GM19025 (cell line): ENCODE data around the gene HOXC5.

Experiments
- ATAC-seq: cut with Tn5 transposase; IDR thresholded peaks from one replicate; pipeline ENCODE4 v1.9.1; 2021; ENCODE audit warnings: mild to moderate bottlenecking, low read depth, moderate library complexity; ENCODE audit not compliant: unreplicated experiment

HOXC5 gene

DNA sequence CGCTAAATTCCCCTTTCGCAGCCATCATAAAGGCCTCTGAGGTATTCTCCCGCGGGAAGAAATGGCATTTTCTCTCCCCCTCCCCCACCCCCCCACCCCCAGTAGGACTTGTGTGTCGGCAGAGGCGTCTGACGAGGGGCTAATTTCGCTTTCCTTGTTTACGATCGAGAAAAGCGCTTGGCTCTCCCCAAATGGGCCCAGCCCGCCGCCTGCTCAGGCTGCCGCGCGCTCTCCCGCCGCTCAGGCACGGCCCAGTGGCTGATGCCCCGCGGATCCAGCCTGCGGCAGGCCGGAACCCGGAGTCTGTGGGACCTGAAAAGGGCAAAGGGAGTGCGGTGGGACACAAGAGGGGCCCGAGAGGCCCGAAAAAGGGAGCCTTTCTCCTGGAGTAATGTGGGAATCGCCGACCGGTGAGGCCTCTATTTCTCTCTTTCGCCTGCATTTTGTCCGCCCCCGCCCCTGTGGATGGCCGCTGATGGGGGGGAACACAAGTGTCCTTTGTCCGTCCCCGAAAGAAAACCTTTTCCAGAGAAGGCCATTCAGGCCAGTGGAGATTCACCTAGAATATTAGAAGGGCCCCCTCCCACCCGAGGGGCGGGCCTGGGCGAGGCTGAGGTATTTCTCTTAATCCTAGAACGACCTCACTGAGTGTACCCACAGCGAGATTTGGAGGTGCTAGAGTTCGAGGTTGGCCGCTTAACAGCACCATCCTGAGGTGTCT, 13.6 kb upstream of the HOXC5 start:
- ATAC-seq = no peak

DNA sequence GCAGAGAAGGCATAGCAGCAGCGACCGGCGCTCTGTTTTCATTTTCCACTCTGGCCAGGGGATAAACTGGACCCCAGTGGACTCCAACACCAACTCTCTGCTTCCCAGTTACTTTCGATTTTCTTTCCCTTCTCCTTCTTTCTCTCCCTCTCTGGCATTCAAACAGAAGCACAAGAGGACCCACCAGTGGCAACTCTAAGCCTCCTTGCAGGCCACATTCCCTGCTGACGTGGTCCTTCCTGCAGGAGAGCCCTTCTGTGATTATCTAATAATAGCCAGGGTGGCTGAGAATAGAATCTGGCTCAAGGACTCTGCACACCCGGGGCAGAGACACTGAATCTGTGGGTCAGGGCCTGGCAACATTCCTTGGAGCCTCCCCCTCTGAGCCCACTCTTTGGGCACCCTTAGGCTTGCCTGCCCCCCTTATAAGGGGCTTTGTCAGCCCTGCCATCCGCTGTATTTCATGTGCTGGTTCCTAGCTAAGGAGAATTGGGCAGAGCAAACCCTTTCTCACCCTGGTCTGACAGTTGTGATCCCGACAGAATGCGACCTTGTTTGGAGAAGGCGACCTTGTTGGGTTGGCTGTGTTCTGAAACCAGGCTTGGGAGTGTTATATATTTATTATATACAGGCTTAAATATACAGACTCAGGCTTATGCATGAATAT, 12.8 kb upstream of the HOXC5 start:
- no peak for ATAC-seq

DNA sequence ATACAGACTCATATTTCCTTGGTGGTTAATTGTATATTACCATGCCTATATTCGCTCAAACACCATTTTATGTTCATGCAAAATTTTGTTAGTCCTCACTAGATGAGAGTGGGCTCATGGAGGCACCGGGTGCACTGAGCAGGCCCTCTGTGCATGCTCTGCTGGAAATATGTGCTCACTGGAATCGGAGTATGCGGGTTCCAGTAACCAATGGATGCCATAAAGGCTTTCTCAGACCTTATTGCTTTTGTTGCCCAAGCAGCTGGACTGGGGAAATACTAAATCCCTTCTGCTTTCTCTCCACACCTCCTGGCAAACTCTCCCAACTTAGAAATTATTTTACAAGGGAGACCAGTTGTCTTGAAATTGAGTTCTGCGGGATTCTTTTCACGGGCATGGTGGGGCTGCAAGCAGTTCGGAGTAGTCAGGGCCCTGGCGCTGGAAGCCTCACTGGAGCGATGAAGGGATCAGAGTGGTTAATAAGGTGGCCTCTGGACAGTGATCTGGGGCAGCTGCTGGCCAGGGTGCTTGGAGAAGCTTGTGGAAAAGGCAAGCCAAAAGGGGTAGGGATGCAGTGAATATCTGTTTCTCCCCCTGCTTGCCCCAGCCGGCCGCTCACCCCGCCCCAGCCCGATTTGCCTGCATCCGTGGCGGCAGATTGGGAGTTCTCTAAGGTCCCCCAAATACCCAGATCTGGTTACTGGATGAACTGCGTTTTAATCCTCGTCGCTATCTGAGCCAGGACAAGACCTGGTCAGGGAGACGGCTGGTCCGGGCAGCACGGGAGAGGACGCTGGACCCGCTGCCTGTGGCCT, 12.1 kb upstream of the HOXC5 start:
- ATAC-seq = no peak

DNA sequence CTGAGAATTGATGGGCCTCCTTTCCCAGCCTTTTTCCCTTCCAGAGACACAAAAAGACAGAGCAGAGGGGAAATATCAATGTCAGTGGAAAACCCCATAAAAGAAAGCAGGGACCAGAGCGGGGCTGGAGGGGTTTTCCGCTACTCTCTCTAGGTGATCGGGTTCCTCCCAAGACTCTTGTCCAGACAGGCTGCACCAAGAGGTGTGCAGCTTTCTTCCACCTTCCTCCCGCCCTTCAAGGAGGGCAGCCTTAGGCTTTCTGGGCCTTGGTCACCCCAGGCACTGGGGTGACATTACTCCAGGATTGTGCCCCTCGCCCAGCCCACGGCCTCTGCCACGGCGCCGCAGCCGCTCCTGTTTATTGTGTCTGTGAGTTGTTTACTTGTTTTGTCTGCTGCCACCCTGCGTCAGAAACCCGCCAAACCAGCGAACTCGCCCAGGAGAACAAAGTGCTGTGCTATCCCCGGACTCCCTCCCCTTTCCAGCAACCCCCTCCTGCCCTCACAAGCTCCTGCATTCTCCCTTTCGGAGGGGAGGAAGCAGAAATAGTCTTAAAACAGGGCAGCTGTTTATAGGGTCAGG, 11.3 kb upstream of the HOXC5 start:
- ATAC-seq = no peak

DNA sequence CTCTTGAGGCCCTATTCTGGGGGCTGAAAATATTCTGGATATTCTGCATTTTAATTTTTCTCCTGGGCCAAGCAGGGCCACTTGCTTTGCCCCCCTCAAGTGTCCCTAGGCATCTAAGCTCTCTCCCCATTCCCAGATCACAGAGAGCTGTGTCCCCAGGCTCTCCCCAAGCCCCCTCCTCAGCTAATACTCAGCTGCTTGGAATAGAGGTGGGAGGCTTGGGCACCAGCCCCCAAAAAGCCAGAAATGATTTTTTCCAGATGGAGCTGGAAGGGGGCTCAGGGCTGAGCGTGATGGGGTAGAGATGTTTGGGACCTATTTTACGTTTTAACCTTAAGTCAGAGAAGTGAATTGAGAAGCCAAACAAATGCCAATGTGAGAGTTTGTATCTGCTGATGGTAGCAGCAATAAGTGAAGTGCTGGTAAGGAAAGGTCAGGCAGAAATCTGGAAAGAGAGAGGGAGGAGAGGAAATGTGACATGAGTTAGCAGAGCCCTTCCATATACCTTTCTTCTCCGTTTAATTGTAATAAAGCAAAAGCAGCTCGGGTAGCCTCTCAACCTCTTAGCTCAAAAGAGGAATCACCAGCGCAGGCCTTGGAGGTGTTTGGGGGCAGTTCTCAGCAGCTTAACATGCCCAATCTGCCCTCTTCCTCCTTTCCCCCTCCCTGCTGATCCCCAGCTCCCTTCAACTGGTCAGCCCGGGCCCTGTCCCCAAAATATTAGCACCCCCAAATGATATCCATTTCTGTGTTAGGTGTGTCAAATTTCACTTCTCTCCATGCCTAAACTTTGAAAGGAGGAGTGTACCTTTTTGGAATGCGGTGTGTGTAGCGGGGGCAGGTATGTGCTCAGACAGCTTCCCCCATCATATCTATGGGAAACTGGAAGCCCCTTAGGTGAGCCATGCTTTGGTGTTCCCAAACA, 9.6 kb upstream of the HOXC5 start:
- ATAC-seq = no peak

DNA sequence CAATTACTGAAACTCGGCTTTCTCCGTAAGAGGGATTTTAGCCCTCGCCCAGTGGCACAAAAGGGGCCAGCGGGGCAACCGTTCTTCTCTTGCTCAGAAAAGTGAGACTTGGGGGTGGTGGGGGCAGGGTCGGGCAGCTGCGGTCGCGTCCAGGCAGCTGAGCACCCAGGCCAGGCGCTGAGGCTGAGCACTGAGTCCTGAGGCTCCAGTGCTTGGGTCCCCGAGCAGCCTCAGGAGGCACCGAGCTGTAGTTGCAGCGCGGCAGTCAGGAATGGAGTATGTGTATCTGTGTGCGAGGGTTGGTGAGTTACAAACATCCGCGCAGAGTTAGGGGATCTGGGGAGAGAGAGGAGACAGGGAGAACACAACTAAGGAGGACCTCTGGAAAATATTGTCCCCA, 8.7 kb upstream of the HOXC5 start:
- ATAC-seq = no peak

DNA sequence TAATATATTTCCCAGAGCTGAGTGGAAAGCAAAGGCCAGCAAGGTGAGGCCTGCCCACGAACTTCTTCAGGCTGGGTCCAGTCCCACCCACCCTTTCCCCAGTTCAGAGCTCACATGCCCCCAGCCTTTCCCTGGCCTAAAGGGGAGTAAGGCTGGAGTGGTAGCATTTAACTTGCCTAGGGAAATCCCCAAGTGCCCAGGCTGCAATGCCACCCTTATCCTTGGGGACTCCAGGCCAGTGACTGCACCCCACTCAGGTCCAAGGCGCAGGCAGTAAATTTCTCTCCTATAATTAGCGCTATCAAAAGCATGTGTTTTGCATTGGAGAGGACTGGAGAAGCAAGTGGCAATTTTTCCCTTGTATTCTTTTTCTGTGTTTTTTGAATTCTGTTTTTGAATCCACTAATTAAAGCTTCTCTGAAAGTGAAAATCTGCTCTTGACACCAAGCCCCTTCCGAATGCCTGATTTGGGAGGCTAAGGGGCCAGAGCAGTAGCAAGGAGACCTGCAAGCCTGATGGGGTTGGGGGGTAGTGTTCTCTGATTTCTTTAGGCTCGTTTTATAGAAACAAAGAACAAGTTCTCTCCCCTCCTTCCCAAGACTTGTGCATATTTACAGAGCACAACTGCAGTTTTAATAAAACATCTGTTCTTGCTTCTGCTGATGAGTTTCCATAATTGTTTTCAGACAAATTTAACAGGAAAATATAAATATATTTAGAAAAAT, 8.1 kb upstream of the HOXC5 start:
- no peak for ATAC-seq

DNA sequence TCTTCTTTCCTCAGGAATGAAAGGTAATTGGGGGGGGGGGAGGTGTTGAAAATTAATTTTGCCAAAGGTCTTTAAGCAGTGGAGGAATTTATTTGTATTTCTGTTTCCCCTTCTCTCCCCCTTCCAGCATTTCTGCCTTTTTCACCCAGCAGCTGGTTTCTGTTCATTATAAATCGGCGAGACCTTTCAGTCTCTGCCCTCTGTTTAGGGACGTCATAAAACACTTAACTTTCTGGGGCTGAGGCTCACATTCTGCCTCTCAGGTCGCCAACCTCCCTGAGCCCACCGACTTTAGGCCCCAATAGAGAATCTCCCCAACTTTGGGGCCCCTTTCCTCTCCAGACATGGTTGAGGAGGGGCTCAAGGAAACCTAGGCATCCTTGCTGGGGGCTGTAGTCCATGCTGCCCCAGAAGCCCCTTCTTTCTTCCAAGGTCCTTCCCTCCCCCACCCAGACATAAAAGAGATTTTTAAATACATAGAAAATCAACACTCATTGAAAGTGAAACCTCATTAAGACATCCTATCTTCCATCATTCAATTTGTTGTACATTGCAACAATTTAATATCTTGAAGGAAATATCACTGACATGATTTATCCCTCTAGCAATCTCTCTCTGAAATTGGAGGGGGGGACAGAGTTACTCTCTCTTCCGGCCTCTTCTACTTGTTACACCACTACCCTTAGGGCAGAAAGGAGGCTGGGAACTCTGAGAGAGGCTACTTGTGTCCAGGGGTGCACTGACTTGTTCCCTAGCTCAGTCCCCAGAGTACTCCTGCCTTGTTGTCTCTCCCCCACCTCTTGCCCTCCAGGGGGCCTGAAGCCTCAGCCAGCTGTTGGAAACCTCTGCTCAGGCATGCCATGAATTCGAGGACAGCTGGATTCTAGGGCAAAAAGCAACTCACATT, 7.1 kb upstream of the HOXC5 start:
- no peak for ATAC-seq

DNA sequence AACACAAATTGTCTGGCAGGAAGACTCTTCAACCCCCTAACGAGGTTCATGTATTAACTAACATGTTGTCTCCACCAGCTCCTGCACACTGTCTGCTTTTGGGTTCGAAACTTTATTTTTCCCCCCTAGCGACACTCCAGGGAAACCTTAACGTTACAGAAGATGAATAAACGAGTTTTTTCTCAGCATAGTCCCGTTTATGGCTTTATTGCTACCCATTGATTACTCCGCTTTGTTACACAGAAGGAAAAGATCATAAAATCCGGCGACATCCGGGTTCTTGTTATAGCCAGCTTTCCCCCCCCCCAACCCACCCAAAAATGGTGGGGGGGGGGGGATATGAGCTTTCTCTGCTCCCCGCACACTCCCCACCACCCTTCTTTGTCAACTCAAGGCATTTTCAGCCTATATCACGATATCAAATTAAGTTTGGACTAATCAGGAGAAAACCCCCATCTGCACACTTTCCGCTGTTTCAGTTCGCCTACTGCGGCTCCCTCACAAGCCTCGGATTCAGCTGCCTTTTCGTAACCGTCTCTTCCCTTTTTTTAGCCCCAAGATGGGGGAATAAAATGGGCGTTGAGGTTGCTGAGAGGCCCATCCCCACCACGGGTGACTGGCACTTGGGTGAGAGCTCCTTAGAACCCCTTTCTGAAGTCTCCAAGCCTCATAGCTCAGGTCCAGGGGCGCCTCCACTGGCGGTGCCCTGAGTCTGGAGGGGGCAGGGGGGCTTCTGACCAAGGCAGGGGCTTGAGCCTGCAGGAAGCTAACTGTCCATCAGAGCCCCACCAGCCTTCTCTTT, 6.0 kb upstream of the HOXC5 start:
- ATAC-seq = no peak

DNA sequence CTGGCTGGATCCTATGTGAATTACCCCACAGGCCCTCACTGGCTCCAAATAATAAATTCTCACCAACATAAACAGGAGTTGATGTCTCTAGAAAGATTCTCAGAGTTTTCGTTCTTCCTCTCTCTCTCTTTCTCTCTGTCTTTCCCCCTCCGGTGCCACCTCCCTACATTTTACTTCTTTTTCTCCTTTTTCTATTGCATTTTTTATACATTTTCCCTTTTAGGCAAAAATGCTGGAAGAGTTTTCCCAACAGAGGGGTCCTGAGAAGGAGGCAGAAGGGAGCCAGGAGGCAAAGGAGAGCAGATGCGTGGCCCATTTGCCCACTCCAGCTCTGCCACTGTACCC, 5.4 kb upstream of the HOXC5 start:
- ATAC-seq = no peak

DNA sequence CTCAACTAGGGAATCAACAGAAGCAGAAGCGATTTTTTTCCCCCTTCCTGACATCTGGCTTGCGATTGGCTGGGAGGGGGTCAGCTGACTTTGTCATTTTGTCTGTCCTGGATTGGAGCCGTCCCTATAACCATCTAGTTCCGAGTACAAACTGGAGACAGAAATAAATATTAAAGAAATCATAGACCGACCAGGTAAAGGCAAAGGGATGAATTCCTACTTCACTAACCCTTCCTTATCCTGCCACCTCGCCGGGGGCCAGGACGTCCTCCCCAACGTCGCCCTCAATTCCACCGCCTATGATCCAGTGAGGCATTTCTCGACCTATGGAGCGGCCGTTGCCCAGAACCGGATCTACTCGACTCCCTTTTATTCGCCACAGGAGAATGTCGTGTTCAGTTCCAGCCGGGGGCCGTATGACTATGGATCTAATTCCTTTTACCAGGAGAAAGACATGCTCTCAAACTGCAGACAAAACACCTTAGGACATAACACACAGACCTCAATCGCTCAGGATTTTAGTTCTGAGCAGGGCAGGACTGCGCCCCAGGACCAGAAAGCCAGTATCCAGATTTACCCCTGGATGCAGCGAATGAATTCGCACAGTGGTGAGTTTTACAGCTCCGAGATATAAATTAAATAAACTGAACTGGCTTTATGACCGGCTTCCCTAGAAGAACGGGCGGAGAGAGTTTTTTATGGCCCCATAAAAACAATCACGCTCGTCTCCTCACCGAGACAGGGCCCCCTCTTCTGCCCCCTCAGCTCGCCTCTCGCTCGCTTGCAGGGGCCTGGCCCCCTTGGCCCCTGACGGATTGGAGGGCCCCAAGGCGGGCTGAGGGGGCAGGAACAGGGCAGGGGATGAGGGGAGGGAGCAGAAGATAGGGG, 4.3 kb upstream of the HOXC5 start, which contains the start of gene HOXC6:
Gene HOXC6 (plus strand): TSS at position 127 of the 888 bp plus-strand sequence. CDS start 82 bp downstream, at position 209.
- ATAC-seq = no peak

DNA sequence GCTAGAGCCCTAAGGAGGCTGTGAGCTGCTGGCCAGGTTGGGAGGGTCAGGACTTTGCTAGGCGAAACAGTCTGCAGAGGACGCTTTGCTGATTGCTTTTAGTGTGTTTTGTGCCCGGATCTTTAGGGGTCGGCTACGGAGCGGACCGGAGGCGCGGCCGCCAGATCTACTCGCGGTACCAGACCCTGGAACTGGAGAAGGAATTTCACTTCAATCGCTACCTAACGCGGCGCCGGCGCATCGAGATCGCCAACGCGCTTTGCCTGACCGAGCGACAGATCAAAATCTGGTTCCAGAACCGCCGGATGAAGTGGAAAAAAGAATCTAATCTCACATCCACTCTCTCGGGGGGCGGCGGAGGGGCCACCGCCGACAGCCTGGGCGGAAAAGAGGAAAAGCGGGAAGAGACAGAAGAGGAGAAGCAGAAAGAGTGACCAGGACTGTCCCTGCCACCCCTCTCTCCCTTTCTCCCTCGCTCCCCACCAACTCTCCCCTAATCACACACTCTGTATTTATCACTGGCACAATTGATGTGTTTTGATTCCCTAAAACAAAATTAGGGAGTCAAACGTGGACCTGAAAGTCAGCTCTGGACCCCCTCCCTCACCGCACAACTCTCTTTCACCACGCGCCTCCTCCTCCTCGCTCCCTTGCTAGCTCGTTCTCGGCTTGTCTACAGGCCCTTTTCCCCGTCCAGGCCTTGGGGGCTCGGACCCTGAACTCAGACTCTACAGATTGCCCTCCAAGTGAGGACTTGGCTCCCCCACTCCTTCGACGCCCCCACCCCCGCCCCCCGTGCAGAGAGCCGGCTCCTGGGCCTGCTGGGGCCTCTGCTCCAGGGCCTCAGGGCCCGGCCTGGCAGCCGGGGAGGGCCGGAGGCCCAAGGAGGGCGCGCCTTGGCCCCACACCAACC, 3.1 kb upstream of the HOXC5 start:
- ATAC-seq = no peak

DNA sequence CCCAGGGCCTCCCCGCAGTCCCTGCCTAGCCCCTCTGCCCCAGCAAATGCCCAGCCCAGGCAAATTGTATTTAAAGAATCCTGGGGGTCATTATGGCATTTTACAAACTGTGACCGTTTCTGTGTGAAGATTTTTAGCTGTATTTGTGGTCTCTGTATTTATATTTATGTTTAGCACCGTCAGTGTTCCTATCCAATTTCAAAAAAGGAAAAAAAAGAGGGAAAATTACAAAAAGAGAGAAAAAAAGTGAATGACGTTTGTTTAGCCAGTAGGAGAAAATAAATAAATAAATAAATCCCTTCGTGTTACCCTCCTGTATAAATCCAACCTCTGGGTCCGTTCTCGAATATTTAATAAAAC, 2.4 kb upstream of the HOXC5 start:
- no peak for ATAC-seq

DNA sequence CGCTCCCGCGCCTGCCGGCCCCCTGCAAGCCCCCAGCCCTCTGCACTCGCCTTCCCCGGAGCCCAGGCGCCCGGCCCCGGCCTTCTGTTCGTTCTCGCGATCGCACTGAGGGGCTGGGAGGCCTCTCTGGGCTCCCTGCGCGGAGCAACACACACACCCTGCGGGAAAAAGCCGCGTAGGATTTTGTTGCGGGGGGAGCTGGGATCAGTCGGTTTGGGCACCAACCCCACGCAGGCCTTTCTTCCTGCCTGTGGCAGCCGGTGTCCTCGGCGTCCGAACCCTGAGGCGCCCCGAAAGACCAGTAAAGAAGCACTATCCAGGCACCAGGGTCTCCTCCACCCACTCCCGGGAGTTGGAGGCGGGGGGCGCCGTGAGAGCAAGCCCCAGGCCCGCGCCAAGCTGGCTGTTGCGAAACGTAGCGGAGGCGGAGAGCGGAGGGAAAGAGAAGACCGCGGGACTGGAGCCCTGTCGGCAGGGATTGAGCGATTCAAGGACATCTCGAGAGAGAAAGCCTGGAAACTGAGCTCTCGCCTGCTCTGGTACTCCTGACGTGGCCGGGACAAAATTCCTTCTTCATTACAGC, 1.9 kb upstream of the HOXC5 start:
- no peak for ATAC-seq

DNA sequence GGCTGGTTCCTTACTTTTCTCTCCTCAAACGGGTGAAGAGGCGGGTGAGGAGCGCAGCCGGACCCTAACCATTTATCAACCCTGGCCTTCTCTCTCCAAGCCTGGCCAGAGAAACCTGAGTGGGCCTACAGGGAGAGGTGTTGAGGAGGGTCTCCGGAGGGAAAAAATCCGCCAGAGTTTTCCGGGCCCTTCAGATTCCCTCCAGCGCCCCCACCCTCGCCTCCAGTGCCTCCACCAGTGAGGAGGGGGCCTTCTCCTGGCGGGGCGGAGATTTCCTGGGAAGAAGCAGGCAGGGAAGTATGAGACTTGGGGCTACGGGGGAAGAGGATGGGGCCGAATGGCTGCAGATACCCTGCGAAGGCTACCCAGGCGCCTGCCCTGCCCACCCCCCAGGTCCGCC, 1.4 kb upstream of the HOXC5 start:
- no peak for ATAC-seq
